HTR-8/SVneo (cell line): ENCODE data around the gene MAFF.

Source experiments
- DNase-seq: peaks from one replicate; pipeline ENCODE4 v3.0.0; 2011; ENCODE audit warnings: low spot score, mixed read lengths; ENCODE audit not compliant: insufficient read length
- FAIRE-seq: peaks from 2 replicates; lab custom pipeline; 2011; peaks lifted over from hg19 to GRCh38; lab: Jason Lieb, UNC

The MAFF gene

GRCh38 chr22:38240734-38241252 lies 39.0 kb downstream of the MAFF start:
- DNase-seq (peak; percentile 64), FAIRE-seq (peak; percentile 36)

- DNase-seq, result no peak
- no peak for FAIRE-seq
Measured at GRCh38 chr22:38243007-38243765, 41.4 kb downstream of the MAFF start.

DNA sequence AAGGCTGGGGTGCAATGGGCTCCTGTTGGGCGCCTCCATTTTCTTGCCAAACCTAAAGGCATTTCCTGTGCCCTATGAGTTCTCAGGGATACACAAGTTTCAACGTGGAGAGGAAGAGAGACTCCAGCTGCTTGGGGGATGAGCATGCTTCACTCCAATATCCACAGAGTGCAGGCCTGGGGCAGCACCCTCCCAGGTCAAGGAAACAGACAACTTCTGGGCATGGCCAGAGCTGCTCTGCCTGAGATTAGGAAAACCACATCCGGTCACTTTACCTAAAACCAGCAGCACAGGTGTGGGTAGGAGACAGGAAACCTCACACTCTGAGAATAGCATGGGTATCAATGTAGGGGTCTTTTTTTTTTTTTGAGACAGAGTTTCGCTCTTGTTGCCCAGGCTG lies 42.3 kb downstream of the MAFF start:
- FAIRE-seq, result no peak
- no peak for DNase-seq

DNA sequence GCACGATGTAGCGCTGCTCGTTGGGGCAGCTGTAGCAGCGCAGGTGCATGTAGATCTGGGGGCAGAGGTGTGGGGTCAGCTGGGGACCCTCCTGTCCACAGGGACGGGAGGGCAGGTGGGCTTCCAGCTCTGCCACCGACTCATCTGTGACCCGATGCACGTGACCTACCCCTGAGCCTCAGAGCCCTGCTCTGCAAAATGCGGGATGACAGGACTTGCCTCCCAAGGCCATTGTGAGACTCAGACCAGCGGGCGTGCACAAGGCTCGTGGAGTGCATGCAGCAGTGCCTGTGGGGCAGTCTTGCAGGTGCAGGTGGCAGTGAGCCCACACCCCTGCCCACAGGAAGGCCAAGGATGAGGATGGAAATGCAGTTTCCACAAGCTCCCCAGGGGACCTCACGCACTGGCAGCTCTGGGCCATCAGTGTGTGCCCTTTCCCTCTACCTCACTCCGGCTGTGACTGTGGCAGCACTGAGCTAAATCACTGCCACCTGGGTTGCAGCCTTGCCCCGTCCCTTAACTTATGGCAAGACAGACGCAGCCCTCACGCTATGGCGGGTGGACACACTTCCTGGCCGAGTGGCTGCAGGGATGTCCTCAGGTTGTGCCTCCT lies 44.4 kb downstream of the MAFF start:
- FAIRE-seq (no peak), DNase-seq (no peak)

DNA sequence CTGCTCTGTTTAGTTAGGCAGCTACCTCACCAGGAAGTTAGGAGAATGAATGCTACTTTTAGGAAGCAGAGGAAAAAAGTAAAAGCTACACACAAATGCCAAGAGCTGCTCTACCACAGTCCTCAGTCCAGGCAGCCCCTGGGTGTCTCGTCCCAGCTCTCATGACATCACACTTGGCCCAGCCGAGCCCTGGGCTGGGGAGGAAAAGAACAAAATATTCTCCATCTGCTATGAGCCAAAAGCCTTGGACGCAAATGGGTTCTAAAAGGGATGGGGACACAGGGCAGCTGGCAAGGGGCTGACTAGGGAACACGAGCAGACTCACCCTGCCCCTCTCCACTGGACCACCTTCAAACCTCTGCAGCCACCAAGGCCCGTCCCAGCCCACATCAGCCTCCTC lies 44.9 kb downstream of the MAFF start:
- no peak for DNase-seq
- no peak for FAIRE-seq

DNA sequence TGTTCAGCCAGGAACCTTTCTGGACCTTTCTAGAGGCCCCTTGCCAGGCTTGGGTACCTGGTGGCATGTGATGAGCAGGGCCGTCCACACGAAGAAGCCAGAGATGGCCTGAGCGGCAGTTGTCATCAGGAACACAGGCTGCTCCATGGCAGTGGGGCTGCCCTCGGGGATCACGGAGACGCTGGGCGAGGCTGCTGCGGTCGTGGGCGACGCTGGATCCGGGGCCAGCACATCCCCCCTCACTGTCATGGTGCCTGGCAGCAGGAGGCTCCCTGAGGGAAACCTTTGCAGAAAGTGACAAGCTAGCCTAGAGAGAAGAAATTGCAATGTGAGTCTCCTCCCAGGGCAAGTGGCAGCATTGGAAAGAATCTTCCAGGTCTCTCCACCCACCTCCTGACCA lies 45.9 kb downstream of the MAFF start:
- FAIRE-seq (no peak), DNase-seq (no peak)

DNA sequence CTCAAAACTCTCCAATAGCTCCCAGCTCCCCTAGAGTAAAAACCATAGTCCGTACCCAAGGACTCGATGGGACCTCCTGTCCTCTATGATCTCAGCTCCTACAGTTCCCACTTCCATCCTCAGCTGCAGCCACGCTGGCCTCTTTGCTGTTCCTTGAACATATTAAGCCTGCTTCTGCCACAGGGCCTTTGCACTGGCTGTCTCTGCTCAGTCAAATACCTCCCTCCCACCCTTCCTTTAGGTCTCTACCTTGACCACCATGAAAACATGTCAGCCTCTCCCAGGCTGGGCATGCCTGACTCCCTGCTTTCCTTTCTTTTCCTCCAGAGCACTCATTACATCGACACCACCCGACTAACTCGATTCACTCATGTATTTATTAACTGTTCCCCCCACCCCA lies 46.5 kb downstream of the MAFF start:
- FAIRE-seq (no peak), DNase-seq (no peak)

DNA sequence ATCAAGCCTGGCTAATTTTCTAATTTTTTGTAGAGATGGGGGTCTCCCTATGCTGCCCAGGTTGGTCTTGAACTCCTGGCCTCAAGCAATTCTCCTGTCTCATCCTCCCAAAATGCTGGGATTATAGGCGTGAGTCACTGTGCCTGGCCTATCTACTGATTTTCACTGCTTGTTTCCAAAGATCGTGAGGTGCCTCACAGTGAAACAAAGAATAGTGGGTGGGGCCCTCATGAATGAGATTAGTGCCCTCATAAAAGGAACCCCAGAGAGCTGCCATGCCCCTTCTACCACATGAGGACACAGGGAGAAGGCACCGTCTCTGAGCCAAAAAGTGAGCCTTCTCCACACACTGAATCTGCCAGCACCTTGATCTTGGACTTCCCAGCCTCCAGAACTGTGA lies 47.5 kb downstream of the MAFF start:
- no peak for DNase-seq
- no peak for FAIRE-seq

GRCh38 chr22:38249803-38250642 lies 48.2 kb downstream of the MAFF start:
- FAIRE-seq, result no peak
- DNase-seq, result no peak

- FAIRE-seq (no peak), DNase-seq (no peak)
Measured at GRCh38 chr22:38250643-38251340, 49.0 kb downstream of the MAFF start.

DNA sequence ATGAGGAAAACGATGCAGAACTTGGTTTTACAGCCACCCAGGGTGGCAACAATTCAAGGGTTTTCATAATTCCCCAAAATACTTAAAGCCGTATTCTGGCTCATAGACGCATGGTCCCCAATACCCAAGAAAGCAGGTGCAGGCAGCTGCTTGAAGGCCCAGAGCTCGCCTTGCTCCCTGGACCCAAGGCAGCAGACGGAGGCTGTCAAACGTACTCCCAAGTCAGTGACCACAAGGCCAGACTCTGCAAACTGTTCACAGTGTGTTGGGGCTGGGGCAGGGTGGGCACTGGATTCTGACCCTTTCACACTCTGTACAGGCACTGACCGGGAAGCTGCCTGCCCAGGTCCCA lies 49.5 kb downstream of the MAFF start:
- DNase-seq (no peak), FAIRE-seq (no peak)

DNA sequence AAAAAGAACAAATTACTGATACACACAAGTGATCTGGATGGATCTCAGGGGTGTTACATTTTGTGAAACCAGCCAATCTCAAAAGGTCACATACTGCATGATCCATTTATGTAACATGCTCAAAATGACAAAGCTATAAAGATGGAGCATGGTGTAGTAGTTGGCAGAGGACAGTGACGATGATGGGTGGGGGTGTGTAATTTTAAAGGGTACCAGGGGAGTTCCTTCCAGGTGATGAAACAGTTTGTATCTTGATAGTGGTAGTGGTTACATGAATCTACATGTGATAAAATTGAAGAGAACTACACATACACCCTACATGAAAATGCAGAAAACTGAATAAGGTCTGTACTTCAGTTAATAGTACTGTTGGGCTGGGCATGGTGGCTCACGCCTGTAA lies 53.9 kb downstream of the MAFF start:
- DNase-seq, result no peak
- no peak for FAIRE-seq

DNA sequence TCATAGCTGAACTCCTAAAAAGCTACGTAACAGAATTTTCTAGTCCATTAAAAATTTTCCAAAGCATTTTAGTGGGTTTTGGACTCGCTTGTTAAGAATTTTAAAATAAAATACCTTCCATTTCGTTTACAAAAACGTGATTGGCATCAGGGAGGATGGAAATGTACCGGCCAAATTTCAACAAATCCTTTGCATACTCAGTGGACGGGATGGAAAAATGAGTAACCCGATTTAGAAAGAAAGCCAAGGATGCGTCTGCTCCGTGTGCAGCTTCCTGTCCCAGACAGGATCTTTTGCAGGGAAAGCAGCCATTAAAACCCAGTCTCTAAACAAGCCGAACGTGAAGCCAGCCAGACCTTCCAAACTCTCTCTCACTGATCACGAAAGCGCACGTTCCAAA lies 55.4 kb downstream of the MAFF start:
- FAIRE-seq, result no peak
- no peak for DNase-seq

DNA sequence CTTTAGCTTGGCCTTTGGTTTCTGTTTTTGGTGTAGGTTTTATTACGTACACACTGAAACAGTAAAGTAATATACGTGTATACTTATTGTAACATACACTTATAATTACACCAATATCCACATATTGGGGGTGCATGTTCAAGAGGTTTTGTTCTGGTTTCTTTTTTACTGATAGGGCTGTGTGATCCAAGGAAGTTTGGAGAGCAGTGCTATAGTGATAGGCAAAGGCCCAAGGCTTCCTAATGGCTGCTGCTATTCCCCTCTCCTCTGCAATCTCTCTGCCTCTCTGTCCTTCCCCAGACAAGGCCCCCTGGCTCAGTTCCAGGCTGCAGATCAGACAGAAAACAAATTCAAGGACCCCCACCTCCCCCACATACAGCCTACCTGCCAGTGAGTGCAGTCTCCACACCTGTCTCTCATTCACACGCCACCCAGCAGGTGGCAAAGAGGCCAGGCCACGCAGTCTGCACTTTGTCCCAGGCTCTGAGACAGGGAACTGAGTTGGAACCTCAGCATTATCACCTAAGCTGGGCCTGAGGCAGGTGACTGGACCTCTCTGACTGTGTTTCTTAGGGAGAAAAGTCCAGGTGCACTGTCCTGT lies 56.0 kb downstream of the MAFF start:
- no peak for FAIRE-seq
- DNase-seq, result no peak

DNA sequence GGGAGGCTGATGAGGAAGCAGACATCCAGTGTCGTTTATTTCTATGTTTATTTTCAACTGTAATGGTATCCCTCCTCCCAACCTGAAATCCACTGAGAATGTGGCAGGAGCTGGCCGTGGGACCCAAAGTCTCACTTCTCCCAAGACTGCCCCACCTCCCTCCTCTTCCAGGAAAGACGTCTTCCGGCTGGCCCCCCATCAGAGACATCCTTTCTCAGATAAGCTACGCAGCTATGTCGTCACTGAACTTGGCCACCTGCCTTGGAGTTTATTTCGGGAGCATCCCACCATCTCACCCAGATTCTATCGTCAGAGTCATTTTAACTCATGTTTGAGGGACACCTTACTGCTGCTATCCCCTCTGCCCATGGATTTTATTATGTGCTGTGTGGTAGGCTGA lies 57.1 kb downstream of the MAFF start:
- DNase-seq (no peak), FAIRE-seq (no peak)

DNA sequence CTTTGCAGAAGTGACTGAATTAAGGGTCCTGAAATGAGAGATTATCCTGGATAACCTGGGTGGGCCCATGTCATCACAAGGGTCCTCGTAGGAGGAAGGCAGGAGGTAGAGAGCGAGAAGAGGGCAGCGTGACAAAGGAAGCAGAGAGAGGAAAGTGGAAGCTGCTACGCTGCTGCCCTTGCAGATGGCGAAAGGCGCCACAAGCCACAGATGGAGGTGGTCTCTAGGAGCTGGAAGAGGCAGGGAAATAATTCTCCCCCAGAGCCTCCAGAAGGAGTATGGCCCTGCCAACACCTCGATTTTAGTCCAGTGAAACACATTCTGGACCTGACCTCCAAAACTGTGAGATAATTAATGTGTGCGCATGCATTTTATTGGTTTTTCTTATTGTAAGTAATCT lies 57.6 kb downstream of the MAFF start:
- no peak for DNase-seq

DNA sequence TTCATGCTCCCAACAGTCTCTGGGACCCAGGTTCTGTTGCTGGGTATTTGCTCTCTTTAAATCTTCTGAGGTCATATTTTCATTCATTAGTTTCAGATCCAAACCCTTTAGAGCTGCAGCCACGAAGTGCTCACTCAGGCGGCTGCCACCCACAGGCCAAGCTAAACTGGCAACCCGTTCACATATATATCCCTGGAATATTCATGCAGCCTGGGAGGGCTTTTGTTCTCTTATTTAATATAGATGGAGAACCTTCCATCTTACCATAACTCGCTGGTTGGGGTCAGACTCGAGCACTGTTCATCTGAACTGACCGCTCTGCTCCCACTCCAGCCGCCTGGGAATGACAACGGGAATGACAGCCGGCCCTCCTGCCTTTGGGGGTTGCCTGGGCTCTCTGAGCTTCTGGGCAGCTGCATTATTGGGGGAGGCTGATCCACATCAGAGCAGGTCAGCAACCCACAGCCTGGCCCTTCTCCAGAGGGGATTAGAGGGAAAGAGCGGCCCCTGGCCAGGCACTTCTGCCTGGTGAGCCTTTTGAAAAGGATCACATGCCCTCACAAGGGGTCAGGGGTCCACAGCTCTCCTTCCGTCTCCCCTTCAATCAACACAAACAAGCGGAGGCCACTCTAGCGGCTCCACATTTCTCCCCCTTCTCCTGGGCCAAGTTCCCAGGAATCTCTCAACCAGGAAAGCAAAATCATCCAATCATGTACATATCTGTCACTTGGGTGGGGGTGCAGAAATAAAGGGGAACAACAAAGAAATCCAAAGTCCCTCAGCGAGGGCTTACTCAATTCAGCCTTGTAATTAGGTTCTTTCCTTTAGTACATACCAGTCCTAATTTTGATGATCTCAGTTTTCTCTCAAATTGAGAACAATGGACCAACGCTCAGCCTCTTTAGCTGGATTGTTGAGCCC lies 59.2 kb downstream of the MAFF start:
- FAIRE-seq (no peak), DNase-seq (no peak)

More for the DNA sequence above, 57.6 kb downstream of the MAFF start:
- no peak for FAIRE-seq

DNA sequence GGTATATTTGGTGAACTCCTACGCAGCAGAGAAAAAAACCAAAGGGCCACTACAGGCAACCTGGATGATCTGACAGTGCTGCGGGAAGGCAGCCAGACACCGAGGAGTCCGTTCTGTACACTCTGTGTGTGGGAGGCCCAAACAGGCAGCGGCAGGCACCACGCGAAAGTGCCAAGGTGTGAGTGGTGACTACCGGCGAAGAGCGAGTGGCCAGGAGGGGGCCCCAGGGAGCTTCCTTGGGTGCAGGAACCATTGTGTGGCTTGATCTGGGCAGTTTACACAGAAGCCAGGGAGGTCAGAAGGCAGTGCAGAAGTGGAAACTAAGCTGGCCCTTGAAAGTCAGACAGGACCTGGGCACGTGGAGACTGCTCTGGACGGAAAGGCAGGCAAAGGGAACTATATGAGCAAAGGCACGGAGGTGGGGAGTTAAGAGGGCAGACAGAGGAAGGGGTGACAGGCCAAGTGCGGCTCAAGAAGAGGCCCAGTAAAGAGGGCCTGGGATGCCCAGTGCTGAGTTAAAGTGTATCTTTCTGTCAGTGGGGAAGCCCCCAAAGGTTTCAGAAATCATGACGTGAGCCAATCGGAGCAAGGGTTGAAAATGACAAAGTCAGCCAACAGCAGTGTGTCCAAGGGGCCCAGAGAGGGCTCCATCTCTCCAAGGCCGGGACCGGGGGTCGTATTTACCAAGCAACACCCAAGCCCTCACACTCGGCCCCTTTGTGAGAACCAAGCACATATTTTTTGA lies 60.4 kb downstream of the MAFF start:
- DNase-seq (no peak), FAIRE-seq (no peak)
